GM21447 (cell line): Measurements from ENCODE around the gene SLC6A16.
A peak's percentile ranks its signal among the peaks of the same experiment; 100 is the strongest.
"Not testable (repeated sequence)": the region's sequence is repeated elsewhere in the genome, so short reads cannot be mapped to it uniquely, and the experiment has no call there.

Experiments used
- ATAC-seq: cut with Tn5 transposase; IDR thresholded peaks from one replicate; pipeline ENCODE4 v1.9.1; 2021; ENCODE audit not compliant: unreplicated experiment

SLC6A16 gene

GRCh38 chr19:49324801-49325576 lies at the start of gene SLC6A16:
Gene SLC6A16 (minus strand): TSS chr19:49325191. CDS start chr19:49311347, 13,844 bp downstream.
- ATAC-seq = no peak

GRCh38 chr19:49373174-49373573 lies 48.2 kb upstream of the SLC6A16 start:
- ATAC-seq = not testable (repeated sequence)

- no peak for ATAC-seq
These were observed 46.2 kb upstream of the SLC6A16 start for GRCh38 chr19:49371184-49371583.

- no peak for ATAC-seq
These were observed 43.8 kb upstream of the SLC6A16 start for GRCh38 chr19:49368711-49369358.

GRCh38 chr19:49366110-49366509 lies 41.1 kb upstream of the SLC6A16 start:
- no peak for ATAC-seq

GRCh38 chr19:49364083-49364737 lies 39.2 kb upstream of the SLC6A16 start:
- no peak for ATAC-seq

GRCh38 chr19:49363268-49364082 lies 38.5 kb upstream of the SLC6A16 start, which contains the start of gene DKKL1:
Gene DKKL1 (plus strand): TSS chr19:49363877. CDS start chr19:49363999, 122 bp downstream.
- peak; percentile 77 for ATAC-seq

- ATAC-seq = no peak
These were observed 37.9 kb upstream of the SLC6A16 start for GRCh38 chr19:49362929-49363267.

GRCh38 chr19:49362048-49362928 lies 37.3 kb upstream of the SLC6A16 start, which contains the start of gene TEAD2:
Gene TEAD2 (minus strand): TSS chr19:49362416. CDS start chr19:49360075, 2,341 bp downstream.
- no peak for ATAC-seq

GRCh38 chr19:49361438-49362047 lies 36.6 kb upstream of the SLC6A16 start:
- ATAC-seq = no peak

- no peak for ATAC-seq
These were observed 35.1 kb upstream of the SLC6A16 start for GRCh38 chr19:49359851-49360820.

- no peak for ATAC-seq
These were observed 32.2 kb upstream of the SLC6A16 start for GRCh38 chr19:49357186-49357585.

- no peak for ATAC-seq
These were observed 31.4 kb upstream of the SLC6A16 start for GRCh38 chr19:49356382-49356781.

GRCh38 chr19:49355909-49356353 lies 30.9 kb upstream of the SLC6A16 start:
- ATAC-seq = no peak

GRCh38 chr19:49349567-49349966 lies 24.6 kb upstream of the SLC6A16 start:
- ATAC-seq = no peak

GRCh38 chr19:49348305-49349189 lies 23.6 kb upstream of the SLC6A16 start:
- no peak for ATAC-seq

GRCh38 chr19:49347835-49348234 lies 22.8 kb upstream of the SLC6A16 start:
- no peak for ATAC-seq
